DLD1 (cell line): Measurements from ENCODE around the gene ARSB.

ENCODE experiments used
- in situ Hi-C: cut with HindIII; loops from 2 replicates; pipeline ENCODE4 v1.10.0; 2017; ENCODE audit warnings: low sequenced_read_pairs

The ARSB gene

GRCh38 chr5:78758169-78758839 is 226.8 kb downstream of the ARSB start:
- in situ Hi-C loops, result loop anchor here (5.0 kb wide), 1 partner anchor 74 kb away; no protein-coding TSS in a partner anchor

GRCh38 chr5:78757269-78758053 is 227.6 kb downstream of the ARSB start:
- in situ Hi-C loops, result loop anchor here (5.0 kb wide), 1 partner anchor 75 kb away; no protein-coding TSS in a partner anchor

- in situ Hi-C loops, result loop anchor here (5.0 kb wide), 1 partner anchor 75 kb away; no protein-coding TSS in a partner anchor
Observed at GRCh38 chr5:78756858-78757257, 228.3 kb downstream of the ARSB start.

- in situ Hi-C loops, result loop anchor here (5.0 kb wide), 1 partner anchor 76 kb away; no protein-coding TSS in a partner anchor
Observed at GRCh38 chr5:78755822-78756429, 229.2 kb downstream of the ARSB start.

GRCh38 chr5:78754655-78755054 is 230.5 kb downstream of the ARSB start:
- in situ Hi-C loops, result loop anchor here (5.0 kb wide), 1 partner anchor 78 kb away; no protein-coding TSS in a partner anchor

- in situ Hi-C loops, result no loop called here
Observed at GRCh38 chr5:78753093-78753531, 232.0 kb downstream of the ARSB start.

GRCh38 chr5:78751872-78752271 is 233.2 kb downstream of the ARSB start:
- in situ Hi-C loops, result no loop called here

GRCh38 chr5:78750281-78750680 is 234.8 kb downstream of the ARSB start:
- in situ Hi-C loops, result no loop called here

GRCh38 chr5:78747705-78748359 is 237.3 kb downstream of the ARSB start:
- in situ Hi-C loops, result loop anchor here (25.0 kb wide), 1 partner anchor 111 kb away; the partner anchor contains the start of gene LHFPL2

- in situ Hi-C loops, result loop anchor here (25.0 kb wide), 1 partner anchor 110 kb away; the partner anchor contains the start of gene LHFPL2
Observed at GRCh38 chr5:78747055-78747454, 238.1 kb downstream of the ARSB start.

- in situ Hi-C loops, result loop anchor here (25.0 kb wide), 1 partner anchor 109 kb away; the partner anchor contains the start of gene LHFPL2
Observed at GRCh38 chr5:78746021-78746770, 238.9 kb downstream of the ARSB start.

GRCh38 chr5:78744951-78745534 is 240.1 kb downstream of the ARSB start:
- in situ Hi-C loops, result loop anchor here (25.0 kb wide), 1 partner anchor 108 kb away; the partner anchor contains the start of gene LHFPL2

GRCh38 chr5:78741019-78741418 is 244.1 kb downstream of the ARSB start:
- in situ Hi-C loops, result loop anchor here (25.0 kb wide), 1 partner anchor 104 kb away; the partner anchor contains the start of gene LHFPL2

GRCh38 chr5:78738693-78739300 is 246.3 kb downstream of the ARSB start:
- in situ Hi-C loops, result loop anchor here (25.0 kb wide), 1 partner anchor 101 kb away; the partner anchor contains the start of gene LHFPL2

GRCh38 chr5:78738104-78738503 is 247.0 kb downstream of the ARSB start:
- in situ Hi-C loops, result loop anchor here (25.0 kb wide), 1 partner anchor 101 kb away; the partner anchor contains the start of gene LHFPL2

GRCh38 chr5:78735834-78736463 is 249.2 kb downstream of the ARSB start:
- in situ Hi-C loops, result loop anchor here (25.0 kb wide), 1 partner anchor 99 kb away; the partner anchor contains the start of gene LHFPL2

GRCh38 chr5:78734950-78735349 is 250.2 kb downstream of the ARSB start:
- in situ Hi-C loops, result loop anchor here (25.0 kb wide), 1 partner anchor 98 kb away; the partner anchor contains the start of gene LHFPL2
